ENCODE results near the gene NXPH1.

DNA sequence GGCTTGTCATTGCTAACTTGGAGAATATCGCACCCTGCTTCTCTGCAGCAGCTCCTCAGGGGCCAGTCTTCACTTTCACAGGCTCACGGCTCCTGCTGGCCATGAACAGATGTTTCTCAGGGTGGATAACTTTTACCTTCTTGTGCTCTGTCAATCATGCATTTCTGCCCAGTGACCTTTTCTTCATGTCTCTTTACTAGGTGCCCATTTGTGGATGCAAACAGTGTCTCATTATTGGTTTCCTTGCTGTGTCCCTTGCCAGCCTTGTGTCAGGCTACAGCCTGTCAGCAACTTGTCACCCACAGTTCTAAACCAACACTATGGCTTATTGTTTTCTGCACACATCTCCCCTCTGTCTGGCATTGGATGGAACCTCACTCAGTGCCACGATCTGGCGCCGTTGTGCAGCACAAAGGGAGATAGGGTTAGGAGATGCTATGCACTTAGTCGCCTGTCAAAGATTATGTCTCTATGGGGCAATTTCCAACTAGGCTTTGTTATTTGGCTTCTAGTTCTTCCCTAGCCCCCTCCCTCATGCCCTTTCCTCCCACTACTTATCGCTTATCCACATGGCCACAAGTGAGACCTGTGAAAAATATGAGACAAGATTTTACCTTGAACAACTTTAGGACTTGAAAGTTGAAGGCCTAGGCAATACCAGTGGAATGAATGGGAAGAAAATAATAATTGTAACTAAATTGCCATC lies 45.7 kb upstream of the NXPH1 start:
- TF ChIP-seq CTCF (IDR thresholded peaks at IDR 0.05; ENCODE audit: low read length): no peak
- TF ChIP-seq EZH2 (IDR thresholded peaks at IDR 0.05; ENCODE audit: borderline replicate concordance, low read length): no peak

Measured in OCI-LY1 (cell line).